ENCODE results near the gene NT5C2.

GRCh38 chr10:103117247-103117646, 75.8 kb downstream of the NT5C2 start:
- TF ChIP-seq CTCF (IDR thresholded peaks at IDR 0.05; ENCODE audit: low read depth, low read length) (no peak), MAX (IDR thresholded peaks at IDR 0.05; ENCODE audit: low read depth, low read length) (no peak), POLR2A (IDR thresholded peaks at IDR 0.05; ENCODE audit: extremely low read depth, insufficient read length) (no peak), MYC (IDR thresholded peaks at IDR 0.05; ENCODE audit: low read depth, low read length) (no peak)

All from NB4 (cell line).